ENCODE measurements around the gene ECHS1. TPM values are rescaled to one million over a fixed set of nuclear protein-coding genes. Genes with fewer than 3 reads are reported as not detected.

Gene ECHS1
- total and polyA plus RNA-seq, 8 donors: 71.0 to 87.1 (median 76.7) TPM

GRCh38 chr10:133329491-133330202 lies 43.5 kb downstream of the ECHS1 start:
- intact Hi-C loops (cut with DNase I): no loop called here
- peak overlapping the region in 1 of 2 donors; percentile 13 for H3K4me3 ChIP-seq
- peak; percentile 96 for ATAC-seq

GRCh38 chr10:133328358-133329343 lies 44.5 kb downstream of the ECHS1 start:
- H3K27ac ChIP-seq: no peak overlapping the region
- DNase-seq (peak in 1 of 4 donors; percentile 61), ATAC-seq (no peak)
- H3K4me3 ChIP-seq: no peak overlapping the region
- peaks cover 50 to 92% of the 10 kb centered on the region in 2 donors for H3K27me3 ChIP-seq
- intact Hi-C loops (cut with DNase I): no loop called here
- no peak for TF ChIP-seq CTCF (IDR thresholded peaks at IDR 0.05)
- H3K4me1 ChIP-seq: peaks cover 4 to 24% of the 10 kb centered on the region in 2 donors
- no peaks in the 10 kb centered on the region for H3K36me3 ChIP-seq
- no peaks in the 10 kb centered on the region for H3K9me3 ChIP-seq

More at GRCh38 chr10:133329491-133330202, 43.5 kb downstream of the ECHS1 start:
- Histone ChIP-seq H3K4me1 (peaks cover 4 to 23% of the 10 kb centered on the region in 2 donors), H3K27ac (no peak overlapping the region), H3K36me3 (no peaks in the 10 kb centered on the region), H3K27me3 (peaks cover 52 to 85% of the 10 kb centered on the region in 2 donors), H3K9me3 (no peaks in the 10 kb centered on the region)
- peak; percentile 92 to 96 for TF ChIP-seq CTCF (IDR thresholded peaks at IDR 0.05)
- peak; percentile 78 to 97 (median 85) for DNase-seq

GRCh38 chr10:133327651-133328357 lies 45.4 kb downstream of the ECHS1 start:
- DNase-seq (peak in 1 of 4 donors; percentile 62), ATAC-seq (no peak)
- Histone ChIP-seq H3K4me1 (peaks cover 4 to 24% of the 10 kb centered on the region in 2 donors), H3K9me3 (no peaks in the 10 kb centered on the region), H3K27ac (no peak overlapping the region), H3K4me3 (no peak overlapping the region), H3K36me3 (no peaks in the 10 kb centered on the region), H3K27me3 (peaks cover 50 to 95% of the 10 kb centered on the region in 2 donors)
- TF ChIP-seq CTCF (IDR thresholded peaks at IDR 0.05): no peak
- intact Hi-C loops (cut with DNase I): no loop called here

GRCh38 chr10:133326745-133327650 lies 46.2 kb downstream of the ECHS1 start:
- no peak for TF ChIP-seq CTCF (IDR thresholded peaks at IDR 0.05)
- H3K4me1 ChIP-seq: peaks cover 4 to 24% of the 10 kb centered on the region in 2 donors
- ATAC-seq (no peak), DNase-seq (peak in 1 of 4 donors; percentile 53)
- H3K4me3 ChIP-seq: no peak overlapping the region
- H3K9me3 ChIP-seq: no peaks in the 10 kb centered on the region
- intact Hi-C loops (cut with DNase I): no loop called here
- no peaks in the 10 kb centered on the region for H3K36me3 ChIP-seq
- H3K27me3 ChIP-seq: peaks cover 48 to 89% of the 10 kb centered on the region in 2 donors
- no peak overlapping the region for H3K27ac ChIP-seq
